ENCODE data around the gene MINDY3.

DNA sequence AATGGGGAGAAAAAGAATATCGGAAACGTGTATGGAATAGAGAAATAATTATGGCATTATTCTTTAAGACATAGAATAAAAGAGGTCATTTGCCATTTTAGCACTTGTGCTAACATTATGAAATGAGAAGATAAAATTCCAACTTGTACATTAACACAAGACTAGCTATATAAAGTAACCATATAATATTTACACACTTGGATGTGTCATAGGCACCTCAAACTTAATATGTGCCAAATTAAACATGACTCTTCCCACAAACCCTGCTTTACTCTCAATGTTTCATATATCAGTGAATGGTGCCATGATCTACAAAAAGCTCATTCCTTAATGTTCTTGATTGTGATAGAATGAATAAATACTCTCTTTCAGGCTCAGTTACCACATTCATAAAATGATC, 4.1 kb upstream of the MINDY3 start:
- TF ChIP-seq, protein P1, sequence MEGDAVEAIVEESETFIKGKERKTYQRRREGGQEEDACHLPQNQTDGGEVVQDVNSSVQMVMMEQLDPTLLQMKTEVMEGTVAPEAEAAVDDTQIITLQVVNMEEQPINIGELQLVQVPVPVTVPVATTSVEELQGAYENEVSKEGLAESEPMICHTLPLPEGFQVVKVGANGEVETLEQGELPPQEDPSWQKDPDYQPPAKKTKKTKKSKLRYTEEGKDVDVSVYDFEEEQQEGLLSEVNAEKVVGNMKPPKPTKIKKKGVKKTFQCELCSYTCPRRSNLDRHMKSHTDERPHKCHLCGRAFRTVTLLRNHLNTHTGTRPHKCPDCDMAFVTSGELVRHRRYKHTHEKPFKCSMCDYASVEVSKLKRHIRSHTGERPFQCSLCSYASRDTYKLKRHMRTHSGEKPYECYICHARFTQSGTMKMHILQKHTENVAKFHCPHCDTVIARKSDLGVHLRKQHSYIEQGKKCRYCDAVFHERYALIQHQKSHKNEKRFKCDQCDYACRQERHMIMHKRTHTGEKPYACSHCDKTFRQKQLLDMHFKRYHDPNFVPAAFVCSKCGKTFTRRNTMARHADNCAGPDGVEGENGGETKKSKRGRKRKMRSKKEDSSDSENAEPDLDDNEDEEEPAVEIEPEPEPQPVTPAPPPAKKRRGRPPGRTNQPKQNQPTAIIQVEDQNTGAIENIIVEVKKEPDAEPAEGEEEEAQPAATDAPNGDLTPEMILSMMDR (tag by site-specific recombination; IDR thresholded peaks at IDR 0.05): no peak
- TF ChIP-seq ZNF837 (tag by site-specific recombination; IDR thresholded peaks at IDR 0.05) (no peak), ZNF792 (tag by site-specific recombination; IDR thresholded peaks at IDR 0.05) (no peak), ZNF394 (tag by site-specific recombination; IDR thresholded peaks at IDR 0.05; ENCODE audit: borderline replicate concordance) (no peak), ZNF19 (tag by site-specific recombination; IDR thresholded peaks at IDR 0.05; ENCODE audit: low read depth) (no peak), ZXDB (tag by site-specific recombination; IDR thresholded peaks at IDR 0.05) (no peak), ZNF221 (tag by site-specific recombination; IDR thresholded peaks at IDR 0.05; ENCODE audit: borderline replicate concordance) (no peak)
- TF ChIP-seq, protein P2, sequence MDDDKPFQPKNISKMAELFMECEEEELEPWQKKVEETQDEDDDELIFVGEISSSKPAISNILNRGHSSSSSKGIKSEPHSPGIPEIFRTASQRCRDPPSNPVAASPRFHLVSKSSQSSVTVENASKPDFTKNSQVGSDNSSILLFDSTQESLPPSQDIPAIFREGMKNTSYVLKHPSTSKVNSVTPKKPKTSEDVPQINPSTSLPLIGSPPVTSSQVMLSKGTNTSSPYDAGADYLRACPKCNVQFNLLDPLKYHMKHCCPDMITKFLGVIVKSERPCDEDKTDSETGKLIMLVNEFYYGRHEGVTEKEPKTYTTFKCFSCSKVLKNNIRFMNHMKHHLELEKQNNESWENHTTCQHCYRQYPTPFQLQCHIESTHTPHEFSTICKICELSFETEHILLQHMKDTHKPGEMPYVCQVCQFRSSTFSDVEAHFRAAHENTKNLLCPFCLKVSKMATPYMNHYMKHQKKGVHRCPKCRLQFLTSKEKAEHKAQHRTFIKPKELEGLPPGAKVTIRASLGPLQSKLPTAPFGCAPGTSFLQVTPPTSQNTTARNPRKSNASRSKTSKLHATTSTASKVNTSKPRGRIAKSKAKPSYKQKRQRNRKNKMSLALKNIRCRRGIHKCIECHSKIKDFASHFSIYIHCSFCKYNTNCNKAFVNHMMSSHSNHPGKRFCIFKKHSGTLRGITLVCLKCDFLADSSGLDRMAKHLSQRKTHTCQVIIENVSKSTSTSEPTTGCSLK (tag by site-specific recombination; IDR thresholded peaks at IDR 0.05): no peak
- TF ChIP-seq, protein P3, sequence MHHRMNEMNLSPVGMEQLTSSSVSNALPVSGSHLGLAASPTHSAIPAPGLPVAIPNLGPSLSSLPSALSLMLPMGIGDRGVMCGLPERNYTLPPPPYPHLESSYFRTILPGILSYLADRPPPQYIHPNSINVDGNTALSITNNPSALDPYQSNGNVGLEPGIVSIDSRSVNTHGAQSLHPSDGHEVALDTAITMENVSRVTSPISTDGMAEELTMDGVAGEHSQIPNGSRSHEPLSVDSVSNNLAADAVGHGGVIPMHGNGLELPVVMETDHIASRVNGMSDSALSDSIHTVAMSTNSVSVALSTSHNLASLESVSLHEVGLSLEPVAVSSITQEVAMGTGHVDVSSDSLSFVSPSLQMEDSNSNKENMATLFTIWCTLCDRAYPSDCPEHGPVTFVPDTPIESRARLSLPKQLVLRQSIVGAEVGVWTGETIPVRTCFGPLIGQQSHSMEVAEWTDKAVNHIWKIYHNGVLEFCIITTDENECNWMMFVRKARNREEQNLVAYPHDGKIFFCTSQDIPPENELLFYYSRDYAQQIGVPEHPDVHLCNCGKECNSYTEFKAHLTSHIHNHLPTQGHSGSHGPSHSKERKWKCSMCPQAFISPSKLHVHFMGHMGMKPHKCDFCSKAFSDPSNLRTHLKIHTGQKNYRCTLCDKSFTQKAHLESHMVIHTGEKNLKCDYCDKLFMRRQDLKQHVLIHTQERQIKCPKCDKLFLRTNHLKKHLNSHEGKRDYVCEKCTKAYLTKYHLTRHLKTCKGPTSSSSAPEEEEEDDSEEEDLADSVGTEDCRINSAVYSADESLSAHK (tag by site-specific recombination; IDR thresholded peaks at IDR 0.05): no peak
- TF ChIP-seq, protein P4, sequence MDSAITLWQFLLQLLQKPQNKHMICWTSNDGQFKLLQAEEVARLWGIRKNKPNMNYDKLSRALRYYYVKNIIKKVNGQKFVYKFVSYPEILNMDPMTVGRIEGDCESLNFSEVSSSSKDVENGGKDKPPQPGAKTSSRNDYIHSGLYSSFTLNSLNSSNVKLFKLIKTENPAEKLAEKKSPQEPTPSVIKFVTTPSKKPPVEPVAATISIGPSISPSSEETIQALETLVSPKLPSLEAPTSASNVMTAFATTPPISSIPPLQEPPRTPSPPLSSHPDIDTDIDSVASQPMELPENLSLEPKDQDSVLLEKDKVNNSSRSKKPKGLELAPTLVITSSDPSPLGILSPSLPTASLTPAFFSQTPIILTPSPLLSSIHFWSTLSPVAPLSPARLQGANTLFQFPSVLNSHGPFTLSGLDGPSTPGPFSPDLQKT (IDR thresholded peaks at IDR 0.05; ENCODE audit: borderline replicate concordance, low read depth, low read length): no peak
- TF ChIP-seq, protein P5, sequence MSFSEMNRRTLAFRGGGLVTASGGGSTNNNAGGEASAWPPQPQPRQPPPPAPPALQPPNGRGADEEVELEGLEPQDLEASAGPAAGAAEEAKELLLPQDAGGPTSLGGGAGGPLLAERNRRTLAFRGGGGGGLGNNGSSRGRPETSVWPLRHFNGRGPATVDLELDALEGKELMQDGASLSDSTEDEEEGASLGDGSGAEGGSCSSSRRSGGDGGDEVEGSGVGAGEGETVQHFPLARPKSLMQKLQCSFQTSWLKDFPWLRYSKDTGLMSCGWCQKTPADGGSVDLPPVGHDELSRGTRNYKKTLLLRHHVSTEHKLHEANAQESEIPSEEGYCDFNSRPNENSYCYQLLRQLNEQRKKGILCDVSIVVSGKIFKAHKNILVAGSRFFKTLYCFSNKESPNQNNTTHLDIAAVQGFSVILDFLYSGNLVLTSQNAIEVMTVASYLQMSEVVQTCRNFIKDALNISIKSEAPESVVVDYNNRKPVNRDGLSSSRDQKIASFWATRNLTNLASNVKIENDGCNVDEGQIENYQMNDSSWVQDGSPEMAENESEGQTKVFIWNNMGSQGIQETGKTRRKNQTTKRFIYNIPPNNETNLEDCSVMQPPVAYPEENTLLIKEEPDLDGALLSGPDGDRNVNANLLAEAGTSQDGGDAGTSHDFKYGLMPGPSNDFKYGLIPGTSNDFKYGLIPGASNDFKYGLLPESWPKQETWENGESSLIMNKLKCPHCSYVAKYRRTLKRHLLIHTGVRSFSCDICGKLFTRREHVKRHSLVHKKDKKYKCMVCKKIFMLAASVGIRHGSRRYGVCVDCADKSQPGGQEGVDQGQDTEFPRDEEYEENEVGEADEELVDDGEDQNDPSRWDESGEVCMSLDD (tag by site-specific recombination; IDR thresholded peaks at IDR 0.05): no peak

All from HEK293 (cell line).